Parathyroid adenoma (tissue), 2 donors: Measurements from ENCODE around the gene DOLK.
"Not testable (repeated sequence)": the region's sequence is repeated elsewhere in the genome, so short reads cannot be mapped to it uniquely, and the experiment has no call there.

Experiments
- H2AFZ ChIP-seq: fragments of 300-600 bp; sonication (generic); one replicate; pipeline ENCODE4 v1.7.0; 2017; ENCODE audit warnings: antibody characterized with exemption, mild to moderate bottlenecking
- H3K27ac ChIP-seq: fragments of 300-600 bp; sonication (generic); one replicate; pipeline ENCODE4 v1.7.0; 2017
- H3K27me3 ChIP-seq: fragments of 300-600 bp; sonication (generic); one replicate; pipeline ENCODE4 v1.7.0; 2017; ENCODE audit warnings: low read length; ENCODE audit not compliant: control insufficient read depth, insufficient read depth
- H3K36me3 ChIP-seq: fragments of 300-600 bp; sonication (generic); one replicate; pipeline ENCODE4 v1.7.0; 2017; ENCODE audit warnings: low read length; ENCODE audit not compliant: control insufficient read depth, insufficient read depth
- H3K4me1 ChIP-seq: fragments of 300-600 bp; sonication (generic); one replicate; pipeline ENCODE4 v1.7.0; 2017; ENCODE audit warnings: control low read depth
- H3K4me2 ChIP-seq: fragments of 300-600 bp; sonication (generic); one replicate; pipeline ENCODE4 v1.7.0; 2017; ENCODE audit warnings: low read length
- H3K4me3 ChIP-seq: fragments of 300-600 bp; sonication (generic); one replicate; pipeline ENCODE4 v1.7.0; 2017; ENCODE audit warnings: low read depth, low read length
- H3K79me2 ChIP-seq: fragments of 300-600 bp; sonication (generic); one replicate; pipeline ENCODE4 v1.7.0; 2017; ENCODE audit warnings: control low read depth
- H3K9ac ChIP-seq: fragments of 300-600 bp; sonication (generic); one replicate; pipeline ENCODE4 v1.7.0; 2017; ENCODE audit warnings: mild to moderate bottlenecking
- H3K9me3 ChIP-seq: fragments of 300-600 bp; sonication (generic); one replicate; pipeline ENCODE4 v1.7.0; 2017; ENCODE audit warnings: low read length; ENCODE audit not compliant: control insufficient read depth
- CTCF ChIP-seq: fragments of 300-600 bp; sonication (generic); IDR thresholded peaks from one replicate; pipeline ENCODE4 v1.7.0; 2017; ENCODE audit warnings: antibody characterized with exemption, mild to moderate bottlenecking
- donor health status: primary hyperparathyroidism.

Gene DOLK

DNA sequence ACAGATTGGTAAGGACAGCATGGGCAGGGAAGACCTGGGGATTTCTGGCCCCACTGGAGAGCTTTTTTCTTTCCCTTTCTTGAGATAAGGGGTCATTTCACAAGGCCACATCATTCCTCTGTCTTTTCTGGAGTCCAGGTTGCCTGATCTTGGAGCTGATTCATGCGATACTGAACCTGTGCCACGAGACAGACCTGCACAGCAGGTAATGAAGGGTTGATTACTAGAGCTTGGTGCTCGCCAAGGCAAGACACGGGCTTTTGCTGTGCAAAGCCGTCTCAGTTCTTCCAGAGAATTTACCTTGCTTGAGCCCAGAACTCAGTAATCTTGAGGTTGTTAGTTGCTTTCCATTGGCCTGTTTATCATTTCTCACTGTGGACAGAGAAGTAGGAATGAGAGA, 39.3 kb upstream of the DOLK start:
- Histone ChIP-seq H3K4me1 (no peaks in the 10 kb centered on the region), H3K27ac (no peak overlapping the region), H3K27me3 (no peaks in the 10 kb centered on the region), H3K4me3 (no peak overlapping the region), H2AFZ (no peak overlapping the region), H3K36me3 (no peaks in the 10 kb centered on the region), H3K9me3 (no peaks in the 10 kb centered on the region), H3K4me2 (no peak overlapping the region), H3K9ac (no peak overlapping the region), H3K79me2 (no peaks in the 10 kb centered on the region)
- no peak for TF ChIP-seq CTCF

- no peak overlapping the region for H3K4me3 ChIP-seq
- H3K4me1 ChIP-seq, result no peaks in the 10 kb centered on the region
- no peak overlapping the region for H3K4me2 ChIP-seq
- H3K36me3 ChIP-seq, result no peaks in the 10 kb centered on the region
- H3K27ac ChIP-seq, result no peak overlapping the region
- H3K9me3 ChIP-seq, result no peaks in the 10 kb centered on the region
- no peak overlapping the region for H3K9ac ChIP-seq
- H3K27me3 ChIP-seq, result no peaks in the 10 kb centered on the region
- no peak overlapping the region for H2AFZ ChIP-seq
- TF ChIP-seq CTCF, result no peak
- no peaks in the 10 kb centered on the region for H3K79me2 ChIP-seq
These were observed 36.1 kb upstream of the DOLK start for GRCh38 chr9:128983536-128983935.

GRCh38 chr9:128979111-128979510, 31.7 kb upstream of the DOLK start:
- H3K4me1 ChIP-seq, result no peaks in the 10 kb centered on the region
- H3K36me3 ChIP-seq, result no peaks in the 10 kb centered on the region
- H3K4me3 ChIP-seq, result no peak overlapping the region
- H3K4me2 ChIP-seq, result no peak overlapping the region
- H3K27me3 ChIP-seq, result no peaks in the 10 kb centered on the region
- TF ChIP-seq CTCF, result no peak
- no peaks in the 10 kb centered on the region for H3K9me3 ChIP-seq
- no peaks in the 10 kb centered on the region for H3K79me2 ChIP-seq
- no peak overlapping the region for H2AFZ ChIP-seq
- H3K9ac ChIP-seq, result no peak overlapping the region
- no peak overlapping the region for H3K27ac ChIP-seq

GRCh38 chr9:128972956-128973355, 25.6 kb upstream of the DOLK start:
- Histone ChIP-seq H3K4me1 (no peaks in the 10 kb centered on the region), H2AFZ (no peak overlapping the region), H3K27ac (no peak overlapping the region), H3K36me3 (no peaks in the 10 kb centered on the region), H3K79me2 (no peaks in the 10 kb centered on the region), H3K9ac (no peak overlapping the region), H3K9me3 (no peaks in the 10 kb centered on the region), H3K4me3 (no peak overlapping the region), H3K4me2 (no peak overlapping the region), H3K27me3 (no peaks in the 10 kb centered on the region)
- TF ChIP-seq CTCF, result no peak

GRCh38 chr9:128969491-128969890, 22.1 kb upstream of the DOLK start:
- no peaks in the 10 kb centered on the region for H3K9me3 ChIP-seq
- no peak for TF ChIP-seq CTCF
- no peaks in the 10 kb centered on the region for H3K4me1 ChIP-seq
- no peaks in the 10 kb centered on the region for H3K79me2 ChIP-seq
- H3K27ac ChIP-seq, result no peak overlapping the region
- no peak overlapping the region for H3K4me3 ChIP-seq
- no peaks in the 10 kb centered on the region for H3K36me3 ChIP-seq
- H3K4me2 ChIP-seq, result no peak overlapping the region
- no peak overlapping the region for H3K9ac ChIP-seq
- H2AFZ ChIP-seq, result no peak overlapping the region
- no peaks in the 10 kb centered on the region for H3K27me3 ChIP-seq

DNA sequence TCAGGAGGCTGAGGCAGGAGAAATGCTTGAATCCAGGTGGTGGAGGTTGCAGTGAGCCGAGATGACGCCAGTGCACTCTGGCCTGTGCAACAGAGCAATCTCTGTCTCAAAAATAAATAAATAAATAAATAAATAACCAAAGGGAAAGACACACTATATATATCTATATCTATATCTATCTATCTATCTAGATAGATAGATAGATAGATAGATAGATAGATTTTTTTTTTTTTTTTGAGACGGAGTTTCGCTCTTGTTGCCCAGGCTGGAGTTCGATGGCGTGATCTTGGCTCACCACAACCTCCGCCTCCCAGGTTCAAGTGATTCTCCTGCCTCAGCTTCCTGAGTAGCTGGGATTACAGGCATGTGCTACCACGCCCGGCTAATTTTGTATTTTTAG, 14.0 kb upstream of the DOLK start:
- H3K27me3 ChIP-seq, H3K4me3 ChIP-seq, H3K4me2 ChIP-seq, H3K79me2 ChIP-seq, H2AFZ ChIP-seq, H3K36me3 ChIP-seq, H3K9ac ChIP-seq, H3K9me3 ChIP-seq, H3K4me1 ChIP-seq, H3K27ac ChIP-seq: not testable (repeated sequence)
